Trophoblast cell (in vitro differentiated cells and primary cell): ENCODE data around the gene MEIS3.
A peak's percentile ranks its signal among the peaks of the same experiment; 100 is the strongest.

Source experiments
- DNase-seq, 2 donors: peaks; one replicate each; pipeline ENCODE4 v3.0.0-alpha.2; 2016
- H2AFZ ChIP-seq: 2 replicates; pipeline ENCODE4 v1.6.1; 2013; ENCODE audit warnings: low read length, moderate library complexity, mild to moderate bottlenecking; ENCODE audit not compliant: insufficient read depth, poor library complexity
- H2AK5ac ChIP-seq: 2 replicates; pipeline ENCODE4 v1.6.1; 2013; ENCODE audit warnings: mild to moderate bottlenecking, low read length
- H2BK120ac ChIP-seq: 2 replicates; pipeline ENCODE4 v1.6.1; 2013; ENCODE audit warnings: low read length, mild to moderate bottlenecking, moderate library complexity; ENCODE audit not compliant: insufficient read depth, poor library complexity
- H2BK12ac ChIP-seq: 2 replicates; pipeline ENCODE4 v1.6.1; 2013; ENCODE audit warnings: mild to moderate bottlenecking, low read length, moderate library complexity
- H2BK5ac ChIP-seq: 2 replicates; pipeline ENCODE4 v1.6.1; 2013; ENCODE audit warnings: low read length, low read depth, moderate library complexity, mild to moderate bottlenecking; ENCODE audit not compliant: poor library complexity
- H3K14ac ChIP-seq: 2 replicates; pipeline ENCODE4 v1.6.1; 2013; ENCODE audit warnings: mild to moderate bottlenecking, low read length
- H3K18ac ChIP-seq: 2 replicates; pipeline ENCODE4 v1.6.1; 2013; ENCODE audit warnings: mild to moderate bottlenecking, low read length
- H3K23ac ChIP-seq: 2 replicates; pipeline ENCODE4 v1.6.1; 2013; ENCODE audit warnings: low read length
- H3K27ac ChIP-seq: 2 replicates; pipeline ENCODE4 v1.5.1; 2013; ENCODE audit warnings: low read depth, mild to moderate bottlenecking, inconsistent platforms, low read length, moderate library complexity
- H3K27me3 ChIP-seq: 2 replicates; pipeline ENCODE4 v1.6.1; 2013; ENCODE audit warnings: inconsistent platforms, mild to moderate bottlenecking, low read length, moderate library complexity; ENCODE audit not compliant: insufficient read depth
- H3K36me3 ChIP-seq, 2 experiments: 1 replicate in 1 of 2; 2 replicates in 1 of 2; pipeline ENCODE4 v1.6.1; 2013; ENCODE audit warnings: low read length in 2 of 2, mild to moderate bottlenecking in 2 of 2, moderate library complexity in 1 of 2; ENCODE audit not compliant: insufficient read depth in 2 of 2, control insufficient read depth in 1 of 2
- H3K4ac ChIP-seq: 2 replicates; pipeline ENCODE4 v1.6.1; 2013; ENCODE audit warnings: low read depth, mild to moderate bottlenecking, low read length, moderate library complexity
- H3K4me1 ChIP-seq, 2 experiments: 1 replicate in 1 of 2; 2 replicates in 1 of 2; pipeline ENCODE4 v1.6.1; 2013; ENCODE audit warnings: low read length in 2 of 2, mild to moderate bottlenecking in 2 of 2, moderate library complexity in 1 of 2; ENCODE audit not compliant: insufficient read depth in 2 of 2, control insufficient read depth in 1 of 2
- H3K4me2 ChIP-seq: 2 replicates; pipeline ENCODE4 v1.6.1; 2013; ENCODE audit warnings: inconsistent platforms, mild to moderate bottlenecking, low read length, moderate library complexity
- H3K4me3 ChIP-seq: 2 replicates; pipeline ENCODE4 v1.5.1; 2013; ENCODE audit warnings: mild to moderate bottlenecking, low read depth, low read length, inconsistent platforms
- H3K79me1 ChIP-seq: one replicate; pipeline ENCODE4 v1.6.1; 2013; ENCODE audit warnings: low read length
- H3K79me2 ChIP-seq: 2 replicates; pipeline ENCODE4 v1.6.1; 2013; ENCODE audit warnings: low read length, mild to moderate bottlenecking; ENCODE audit not compliant: control insufficient read depth, insufficient read depth, poor library complexity
- H3K9ac ChIP-seq: 2 replicates; pipeline ENCODE4 v1.6.1; 2013; ENCODE audit warnings: mild to moderate bottlenecking, low read length
- H3K9me3 ChIP-seq: 2 replicates; pipeline ENCODE4 v1.6.1; 2013; ENCODE audit warnings: low read depth, mild to moderate bottlenecking, control low read depth, inconsistent platforms, low read length; ENCODE audit not compliant: insufficient read depth
- H4K12ac ChIP-seq: 2 replicates; pipeline ENCODE4 v1.6.1; 2013; ENCODE audit warnings: low read depth, mild to moderate bottlenecking, low read length, moderate library complexity
- H4K8ac ChIP-seq: 2 replicates; pipeline ENCODE4 v1.6.1; 2013; ENCODE audit warnings: low read depth, mild to moderate bottlenecking, low read length, moderate library complexity
- H4K91ac ChIP-seq: one replicate; pipeline ENCODE4 v1.6.1; 2013; ENCODE audit warnings: low read depth, mild to moderate bottlenecking, low read length, moderate library complexity
- WGBS: extraction: QIAGEN DNeasy Blood & Tissue Kit; methylation state at CpG from one replicate; pipeline ENCODE4 v1.1.7; 2013; ENCODE audit warnings: missing lambda C conversion rate; ENCODE audit not compliant: insufficient read length, insufficient coverage; ENCODE audit errors: extremely low coverage; 5-methylcytosine and 5-hydroxymethylcytosine counted together

The MEIS3 gene

DNA sequence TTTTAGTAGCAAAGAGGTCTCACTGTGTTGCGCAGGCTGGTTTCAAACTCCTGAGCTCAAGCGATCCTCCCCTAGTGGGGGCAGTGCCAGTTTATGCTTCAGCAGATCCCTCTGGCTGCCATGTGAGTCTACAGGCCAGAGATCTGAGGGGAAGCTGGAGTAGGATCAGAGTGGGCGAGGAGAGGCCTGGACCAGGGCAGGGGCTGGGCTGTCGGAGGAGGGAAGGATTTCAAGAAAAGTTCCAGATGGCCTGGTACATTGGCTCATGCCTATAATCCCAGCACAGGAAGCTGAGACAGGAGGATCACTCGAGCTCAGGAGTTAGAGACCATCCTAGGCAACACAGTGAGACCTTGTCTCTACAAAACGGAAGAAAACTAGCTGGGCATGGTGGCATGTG, 60.4 kb downstream of the MEIS3 start:
- no peak overlapping the region for H3K4ac ChIP-seq
- H3K18ac ChIP-seq, result no peak overlapping the region
- no CpG with 5 or more reads among the region's 6 CpGs for WGBS
- peaks cover 68 to 84% of the 10 kb centered on the region in 2 experiments for H3K36me3 ChIP-seq
- no peak overlapping the region for H3K14ac ChIP-seq
- no peak overlapping the region for H4K8ac ChIP-seq
- no peak overlapping the region for H3K4me2 ChIP-seq
- no peak overlapping the region for H2BK120ac ChIP-seq
- H3K27me3 ChIP-seq, result no peaks in the 10 kb centered on the region
- DNase-seq, result no peak
- no peak overlapping the region for H2AFZ ChIP-seq
- H2BK5ac ChIP-seq, result no peak overlapping the region
- no peak overlapping the region for H3K4me3 ChIP-seq
- no peaks in the 10 kb centered on the region for H3K79me1 ChIP-seq
- H3K23ac ChIP-seq, result no peak overlapping the region
- no peaks in the 10 kb centered on the region for H3K79me2 ChIP-seq
- H4K91ac ChIP-seq, result no peak overlapping the region
- no peak overlapping the region for H4K12ac ChIP-seq
- no peak overlapping the region for H2BK12ac ChIP-seq
- peaks cover 4% of the 10 kb centered on the region for H3K9me3 ChIP-seq
- no peak overlapping the region for H2AK5ac ChIP-seq
- no peak overlapping the region for H3K27ac ChIP-seq
- no peak overlapping the region for H3K9ac ChIP-seq
- peaks cover 0 to under 1% of the 10 kb centered on the region in 2 experiments for H3K4me1 ChIP-seq

DNA sequence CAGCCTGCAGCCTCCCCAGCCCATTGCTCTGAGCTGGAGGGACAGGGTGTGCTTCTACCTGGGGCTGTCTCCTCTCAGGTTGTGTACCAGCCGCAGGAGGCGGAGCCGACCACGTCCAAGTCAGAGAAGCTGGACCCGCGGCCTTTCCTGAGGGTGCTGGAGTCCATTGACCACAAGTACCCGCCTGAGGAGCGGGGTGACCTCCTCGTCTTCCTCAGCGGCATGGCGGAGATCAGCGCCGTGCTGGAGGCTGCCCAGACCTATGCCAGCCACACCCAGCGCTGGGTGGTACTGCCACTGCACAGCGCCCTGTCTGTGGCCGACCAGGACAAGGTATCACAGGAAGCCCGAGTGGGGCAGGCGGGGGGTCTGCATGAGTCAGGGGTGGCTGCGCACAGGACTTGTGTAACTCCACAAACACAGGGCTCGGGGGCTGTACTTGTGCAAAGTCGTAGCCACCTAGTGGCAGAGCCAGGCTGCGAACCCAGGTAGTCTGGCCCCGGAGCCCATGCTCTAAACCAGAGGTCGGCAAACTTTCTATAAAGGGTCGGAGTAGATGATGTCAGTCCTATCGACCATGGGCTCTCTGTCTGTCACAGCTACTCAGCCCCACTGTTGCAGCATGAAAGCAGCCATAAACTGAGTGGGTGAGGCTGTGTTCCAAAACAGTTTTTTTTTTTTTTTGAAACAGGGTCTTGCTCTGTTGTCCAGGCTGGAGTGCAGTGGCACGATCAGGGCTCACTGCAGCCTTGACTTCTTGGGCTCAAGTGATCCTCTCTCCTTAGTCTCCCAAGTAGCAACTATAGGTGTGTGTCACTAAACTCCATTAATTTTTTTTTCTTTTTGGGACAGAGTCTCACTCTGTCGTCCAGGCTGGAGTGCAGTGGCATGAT, 61.3 kb downstream of the MEIS3 start:
- Histone ChIP-seq H3K4me1 (no peaks in the 10 kb centered on the region), H3K9ac (no peak overlapping the region), H2AK5ac (no peak overlapping the region), H3K23ac (no peak overlapping the region), H3K4me3 (no peak overlapping the region), H3K79me2 (no peaks in the 10 kb centered on the region), H2BK5ac (no peak overlapping the region), H3K79me1 (no peaks in the 10 kb centered on the region), H4K91ac (no peak overlapping the region), H3K4ac (no peak overlapping the region), H3K18ac (no peak overlapping the region), H3K27me3 (no peaks in the 10 kb centered on the region), H2BK120ac (no peak overlapping the region), H4K8ac (no peak overlapping the region), H3K14ac (no peak overlapping the region), H3K9me3 (peaks cover 4% of the 10 kb centered on the region), H3K4me2 (no peak overlapping the region), H3K27ac (no peak overlapping the region), H2AFZ (no peak overlapping the region), H4K12ac (no peak overlapping the region), H2BK12ac (no peak overlapping the region), H3K36me3 (peaks cover 68 to 85% of the 10 kb centered on the region in 2 experiments)
- DNase-seq, result no peak
- no CpG with 5 or more reads among the region's 28 CpGs for WGBS

DNA sequence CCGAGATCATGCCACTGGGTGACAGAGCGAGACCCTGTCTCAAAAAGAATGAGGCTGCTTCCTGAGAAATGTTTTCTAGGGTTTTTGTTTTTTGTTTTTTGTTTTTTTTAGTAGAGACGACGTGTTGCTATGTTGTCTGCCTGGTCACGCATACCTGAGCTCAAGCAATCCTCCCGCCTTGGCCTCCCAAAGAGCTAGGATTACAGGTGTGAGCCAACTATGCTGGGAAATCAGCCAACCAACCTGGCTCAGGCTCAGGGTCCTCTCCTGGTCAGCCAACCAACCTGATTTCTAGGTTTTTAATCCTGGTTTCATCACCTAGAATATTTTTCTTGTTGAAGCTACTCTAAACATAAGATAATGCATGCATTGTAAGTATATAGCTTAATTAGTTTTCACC, 62.4 kb downstream of the MEIS3 start:
- Histone ChIP-seq H3K27ac (no peak overlapping the region), H3K4me1 (no peaks in the 10 kb centered on the region), H2AFZ (no peak overlapping the region), H4K8ac (no peak overlapping the region), H3K4ac (no peak overlapping the region), H3K79me1 (no peaks in the 10 kb centered on the region), H2BK120ac (no peak overlapping the region), H3K9ac (no peak overlapping the region), H3K4me3 (no peak overlapping the region), H3K36me3 (peaks cover 67 to 85% of the 10 kb centered on the region in 2 experiments), H2AK5ac (no peak overlapping the region), H3K9me3 (peaks cover 4% of the 10 kb centered on the region), H3K14ac (no peak overlapping the region), H2BK12ac (no peak overlapping the region), H3K79me2 (no peaks in the 10 kb centered on the region), H4K91ac (no peak overlapping the region), H3K18ac (no peak overlapping the region), H2BK5ac (no peak overlapping the region), H3K23ac (no peak overlapping the region), H4K12ac (no peak overlapping the region), H3K27me3 (no peaks in the 10 kb centered on the region), H3K4me2 (no peak overlapping the region)
- peak; percentile 67 to 80 for DNase-seq
- WGBS, result no CpG with 5 or more reads among the region's 6 CpGs

- no peak overlapping the region for H3K4me2 ChIP-seq
- no peak overlapping the region for H3K23ac ChIP-seq
- no peaks in the 10 kb centered on the region for H3K27me3 ChIP-seq
- no peak overlapping the region for H3K4ac ChIP-seq
- H4K91ac ChIP-seq, result no peak overlapping the region
- no peak overlapping the region for H3K14ac ChIP-seq
- no peak overlapping the region for H4K12ac ChIP-seq
- no peak overlapping the region for H2BK120ac ChIP-seq
- H3K9ac ChIP-seq, result no peak overlapping the region
- H4K8ac ChIP-seq, result no peak overlapping the region
- H3K27ac ChIP-seq, result no peak overlapping the region
- WGBS, result no CpG with 5 or more reads among the region's 24 CpGs
- no peak overlapping the region for H2AFZ ChIP-seq
- DNase-seq, result no peak
- no peak overlapping the region for H2BK5ac ChIP-seq
- no peak overlapping the region for H2AK5ac ChIP-seq
- H3K36me3 ChIP-seq, result peaks cover 37 to 54% of the 10 kb centered on the region in 2 experiments
- peaks cover 4% of the 10 kb centered on the region for H3K79me1 ChIP-seq
- H3K79me2 ChIP-seq, result peaks cover 6% of the 10 kb centered on the region
- H2BK12ac ChIP-seq, result no peak overlapping the region
- no peak overlapping the region for H3K4me3 ChIP-seq
- H3K9me3 ChIP-seq, result peaks cover 4% of the 10 kb centered on the region
- no peak overlapping the region for H3K18ac ChIP-seq
- H3K4me1 ChIP-seq, result peaks cover 2 to 4% of the 10 kb centered on the region in 2 experiments
Observed at GRCh38 chr19:47353307-47353712, 66.0 kb downstream of the MEIS3 start.
